ENCODE data around the gene SCGB1A1.
A peak's percentile ranks its signal among the peaks of the same experiment; 100 is the strongest.
"Not testable (repeated sequence)": the region's sequence is repeated elsewhere in the genome, so short reads cannot be mapped to it uniquely, and the experiment has no call there.

SCGB1A1 gene

GRCh38 chr11:62380821-62381245, 38.0 kb upstream of the SCGB1A1 start:
- TF ChIP-seq CTCF (IDR thresholded peaks at IDR 0.05), result peak; percentile 84
- not testable (repeated sequence) for H3K27ac ChIP-seq

GRCh38 chr11:62383822-62384221, 35.0 kb upstream of the SCGB1A1 start:
- peak overlapping the region; percentile 74; the same call in 1 of the 2 replicates for H3K27ac ChIP-seq
- TF ChIP-seq ZFX (IDR thresholded peaks at IDR 0.05; ENCODE audit: borderline replicate concordance) (no peak), CTCF (IDR thresholded peaks at IDR 0.05) (no peak)

GRCh38 chr11:62386083-62386482, 32.8 kb upstream of the SCGB1A1 start:
- not testable (repeated sequence) for H3K27ac ChIP-seq

- H3K27ac ChIP-seq, result no peak overlapping the region
- TF ChIP-seq CTCF (IDR thresholded peaks at IDR 0.05) (no peak), ZFX (IDR thresholded peaks at IDR 0.05; ENCODE audit: borderline replicate concordance) (no peak)
Measured at GRCh38 chr11:62387381-62387780, 31.5 kb upstream of the SCGB1A1 start.

GRCh38 chr11:62388999-62389398, 29.8 kb upstream of the SCGB1A1 start:
- no peak overlapping the region for H3K27ac ChIP-seq
- TF ChIP-seq CTCF (IDR thresholded peaks at IDR 0.05), result no peak
- TF ChIP-seq ZFX (IDR thresholded peaks at IDR 0.05; ENCODE audit: borderline replicate concordance), result no peak

GRCh38 chr11:62390237-62390636, 28.6 kb upstream of the SCGB1A1 start:
- no peak overlapping the region for H3K27ac ChIP-seq

GRCh38 chr11:62390722-62391121, 28.1 kb upstream of the SCGB1A1 start:
- no peak for TF ChIP-seq ZFX (IDR thresholded peaks at IDR 0.05; ENCODE audit: borderline replicate concordance)
- TF ChIP-seq CTCF (IDR thresholded peaks at IDR 0.05), result no peak
- no peak overlapping the region for H3K27ac ChIP-seq

More at GRCh38 chr11:62390237-62390636, 28.6 kb upstream of the SCGB1A1 start:
- no peak for TF ChIP-seq ZFX (IDR thresholded peaks at IDR 0.05; ENCODE audit: borderline replicate concordance)
- TF ChIP-seq CTCF (IDR thresholded peaks at IDR 0.05), result no peak

- no peak overlapping the region for H3K27ac ChIP-seq
- TF ChIP-seq CTCF (IDR thresholded peaks at IDR 0.05) (peak; percentile 21; the same call in 1 of the 2 replicates), ZFX (IDR thresholded peaks at IDR 0.05; ENCODE audit: borderline replicate concordance) (no peak)
Measured at GRCh38 chr11:62391642-62392425, 27.0 kb upstream of the SCGB1A1 start.
